ENCODE measurements around the gene PLXNA2. TPM values are rescaled to one million over a fixed set of nuclear protein-coding genes. Genes with fewer than 3 reads are reported as not detected.

The PLXNA2 gene
- total and polyA plus RNA-seq, 2 of the 8 experiments (the other 6 are each of a cell fraction or from before 2014, with no cell fraction given) = 0.33 to 1.5 TPM

- TF ChIP-seq CHD7 (IDR thresholded peaks at IDR 0.05; ENCODE audit: insufficient replicate concordance, low read length) = no peak
- no peak for TF ChIP-seq SP1 (IDR thresholded peaks at IDR 0.05; ENCODE audit: low read depth, low read length)
These were observed 16.2 kb downstream of the PLXNA2 start (continued) for GRCh38 chr1:208228026-208228425.
